PFSK-1 (cell line): ENCODE measurements around the gene SORCS1.

Experiments used
- POLR2AphosphoS5 ChIP-seq: IDR thresholded peaks from 2 replicates; pipeline ENCODE4 v1.6.1; 2012; ENCODE audit warnings: low read depth, mild to moderate bottlenecking, control low read depth, low read length, moderate library complexity
- TF ChIP-seq, protein P1 (sequence below), 2 experiments: IDR thresholded peaks; 2 replicates each; pipeline versions ENCODE4 v1.6.1 to v1.8.0; 2011 to 2012; ENCODE audit warnings: low read depth in 2 of 2, low read length in 2 of 2, control low read depth in 1 of 2, inconsistent platforms in 1 of 2, mild to moderate bottlenecking in 1 of 2, moderate library complexity in 1 of 2; ENCODE audit not compliant: insufficient read depth in 1 of 2

DNA sequence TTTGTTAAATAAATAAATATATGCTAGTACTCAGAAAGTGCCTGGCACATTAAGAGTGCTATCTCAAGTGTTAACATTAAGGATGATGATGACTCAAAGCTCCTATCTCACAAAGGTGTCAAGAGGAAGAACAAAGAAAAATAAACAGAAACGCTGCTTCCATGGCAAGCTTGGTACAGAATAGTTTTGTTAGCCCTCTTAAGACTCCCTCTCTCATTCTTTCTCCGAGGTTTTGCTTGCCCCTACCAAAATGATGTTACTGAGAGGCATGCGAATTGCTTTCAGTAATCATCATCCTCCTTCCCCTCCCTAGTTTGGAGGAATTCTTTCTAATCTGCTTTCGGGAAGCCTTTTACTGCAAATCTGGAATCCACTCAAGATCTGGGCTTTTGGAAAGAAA, 96.7 kb downstream of the SORCS1 start:
- no peak for TF ChIP-seq POLR2AphosphoS5
- TF ChIP-seq, protein P1, sequence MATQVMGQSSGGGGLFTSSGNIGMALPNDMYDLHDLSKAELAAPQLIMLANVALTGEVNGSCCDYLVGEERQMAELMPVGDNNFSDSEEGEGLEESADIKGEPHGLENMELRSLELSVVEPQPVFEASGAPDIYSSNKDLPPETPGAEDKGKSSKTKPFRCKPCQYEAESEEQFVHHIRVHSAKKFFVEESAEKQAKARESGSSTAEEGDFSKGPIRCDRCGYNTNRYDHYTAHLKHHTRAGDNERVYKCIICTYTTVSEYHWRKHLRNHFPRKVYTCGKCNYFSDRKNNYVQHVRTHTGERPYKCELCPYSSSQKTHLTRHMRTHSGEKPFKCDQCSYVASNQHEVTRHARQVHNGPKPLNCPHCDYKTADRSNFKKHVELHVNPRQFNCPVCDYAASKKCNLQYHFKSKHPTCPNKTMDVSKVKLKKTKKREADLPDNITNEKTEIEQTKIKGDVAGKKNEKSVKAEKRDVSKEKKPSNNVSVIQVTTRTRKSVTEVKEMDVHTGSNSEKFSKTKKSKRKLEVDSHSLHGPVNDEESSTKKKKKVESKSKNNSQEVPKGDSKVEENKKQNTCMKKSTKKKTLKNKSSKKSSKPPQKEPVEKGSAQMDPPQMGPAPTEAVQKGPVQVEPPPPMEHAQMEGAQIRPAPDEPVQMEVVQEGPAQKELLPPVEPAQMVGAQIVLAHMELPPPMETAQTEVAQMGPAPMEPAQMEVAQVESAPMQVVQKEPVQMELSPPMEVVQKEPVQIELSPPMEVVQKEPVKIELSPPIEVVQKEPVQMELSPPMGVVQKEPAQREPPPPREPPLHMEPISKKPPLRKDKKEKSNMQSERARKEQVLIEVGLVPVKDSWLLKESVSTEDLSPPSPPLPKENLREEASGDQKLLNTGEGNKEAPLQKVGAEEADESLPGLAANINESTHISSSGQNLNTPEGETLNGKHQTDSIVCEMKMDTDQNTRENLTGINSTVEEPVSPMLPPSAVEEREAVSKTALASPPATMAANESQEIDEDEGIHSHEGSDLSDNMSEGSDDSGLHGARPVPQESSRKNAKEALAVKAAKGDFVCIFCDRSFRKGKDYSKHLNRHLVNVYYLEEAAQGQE (IDR thresholded peaks at IDR 0.05; ENCODE audit: insufficient read depth in 1 of 2, low read depth in 2 of 2, low read length in 2 of 2) = no peak
